ENCODE results near the gene SLCO3A1.

GRCh38 chr15:91944331-91944730, 90.8 kb downstream of the SLCO3A1 start:
- TF ChIP-seq CTCF (conservative IDR thresholded peaks at IDR 0.05) (no peak), EZH2 (IDR thresholded peaks at IDR 0.05; ENCODE audit: low read depth) (no peak)

Data from PC-9 (cell line).